ENCODE measurements around the gene CTNNA1. TPM values are rescaled to one million over a fixed set of nuclear protein-coding genes. Genes with fewer than 3 reads are reported as not detected.

The CTNNA1 gene
- total and polyA plus RNA-seq, 2 of the 8 experiments (the other 6 are each of a cell fraction or from before 2014, with no cell fraction given): 115 to 349 TPM

GRCh38 chr5:138778234-138778633 is 25.0 kb downstream of the CTNNA1 start:
- FAIRE-seq (no peak), DNase-seq (ENCODE audit: low read depth in 1 of 2, low spot score in 2 of 2) (no peak)
- H4K5ac ChIP-seq (ENCODE audit: insufficient read length, low read depth, low read length): no peak overlapping the region
- H3K23ac ChIP-seq (ENCODE audit: insufficient read length): no peak overlapping the region
- peaks cover 4 to 33% (median 16%) of the 10 kb centered on the region in 4 experiments; a peak in 7 of 8 replicates for H3K36me3 ChIP-seq (ENCODE audit: control insufficient read depth in 2 of 4, insufficient read depth in 4 of 4, low read length in 3 of 4)
- no peaks in the 10 kb centered on the region for H3K23me2 ChIP-seq (ENCODE audit: low read depth, low read length)
- H2AK5ac ChIP-seq (ENCODE audit: low read depth, low read length): no peak overlapping the region
- no peak overlapping the region for H3K4ac ChIP-seq (replicated peaks; ENCODE audit: insufficient read length, low read depth, low read length)
- H3K9me3 ChIP-seq (ENCODE audit: insufficient read depth in 2 of 2, low read depth in 1 of 2, low read length in 1 of 2): peaks cover 4 to 14% of the 10 kb centered on the region in 2 experiments; a peak in 2 of 4 replicates
- no peak overlapping the region for H2BK5ac ChIP-seq (ENCODE audit: low read depth, low read length)
- H3K4me3 ChIP-seq (ENCODE audit: extremely low read depth in 1 of 4, insufficient read depth in 2 of 4, low read depth in 3 of 4, low read length in 4 of 4): no peak overlapping the region
- ChIA-PET POLR2A (ENCODE audit: partially characterized antibody) (no interaction called here), CTCF (ENCODE audit: partially characterized antibody) (interaction anchor here (1.0 kb wide), 1 partner anchor 12 kb away, joined by 3 read pairs; no protein-coding TSS in a partner anchor)
- 0 out of 2 replicates have a peak, but pooled peaks cover 4% of the 10 kb centered on the region for H3K79me1 ChIP-seq (ENCODE audit: low read depth, low read length)
- no peak overlapping the region for H2BK120ac ChIP-seq (replicated peaks; ENCODE audit: low read depth, low read length)
- H4K8ac ChIP-seq (ENCODE audit: extremely low read depth, insufficient read depth, low read length): no peak overlapping the region
- H2BK20ac ChIP-seq (ENCODE audit: low read length): no peak overlapping the region
- no peak overlapping the region for H3K56ac ChIP-seq (replicated peaks; ENCODE audit: insufficient read length, low read depth, low read length)
- no peak overlapping the region for H2BK15ac ChIP-seq (ENCODE audit: low read length)
- H3K9ac ChIP-seq (replicated peaks in 1 of 4; ENCODE audit: extremely low read depth in 1 of 4, low read depth in 3 of 4, low read length in 3 of 4): no peak overlapping the region
- H3K27ac ChIP-seq (ENCODE audit: low read depth, low read length): no peak overlapping the region
- H2BK12ac ChIP-seq (ENCODE audit: low read depth, low read length): no peak overlapping the region
- no peaks in the 10 kb centered on the region for H3K27me3 ChIP-seq (replicated peaks in 1 of 4; ENCODE audit: control insufficient read depth in 3 of 4, extremely low read depth in 1 of 4, insufficient read depth in 3 of 4, low read length in 3 of 4)
- H3K79me2 ChIP-seq (ENCODE audit: control insufficient read depth in 1 of 2, insufficient read depth in 2 of 2, low read length in 2 of 2): peaks cover 16 to 64% of the 10 kb centered on the region in 2 experiments; a peak in 3 of 4 replicates
- no peak overlapping the region for H3K18ac ChIP-seq (ENCODE audit: extremely low read depth, low read length)
- H4K91ac ChIP-seq (replicated peaks; ENCODE audit: insufficient read length, low read length): no peak overlapping the region
- peaks cover 0 to 3% of the 10 kb centered on the region in 2 experiments for H4K20me1 ChIP-seq (replicated peaks in 1 of 2; ENCODE audit: control insufficient read depth in 1 of 2, insufficient read depth in 2 of 2, low read length in 2 of 2)
- H3K14ac ChIP-seq (ENCODE audit: insufficient read length): no peak overlapping the region
- H2AFZ ChIP-seq (ENCODE audit: low read length): no peak overlapping the region
- WGBS, 2 experiments (ENCODE audit: extremely low coverage in 1 of 2, insufficient coverage in 1 of 2, insufficient read length in 1 of 2, insufficient replicate concordance in 2 of 2, low coverage in 1 of 2, low lambda C conversion rate in 2 of 2, missing lambda C conversion rate in 1 of 2): 91% methylated on average over 11 of the region's 11 CpGs; no CpG with 5 or more reads in 1 of the 2 experiments
- no peak overlapping the region for H3K4me2 ChIP-seq (ENCODE audit: insufficient read depth in 1 of 2, low read depth in 2 of 2, low read length in 2 of 2)
- H3K4me1 ChIP-seq (replicated peaks in 1 of 4; ENCODE audit: control insufficient read depth in 3 of 4, insufficient read depth in 4 of 4, low read length in 3 of 4): no peaks in the 10 kb centered on the region
- TF ChIP-seq, protein P1, sequence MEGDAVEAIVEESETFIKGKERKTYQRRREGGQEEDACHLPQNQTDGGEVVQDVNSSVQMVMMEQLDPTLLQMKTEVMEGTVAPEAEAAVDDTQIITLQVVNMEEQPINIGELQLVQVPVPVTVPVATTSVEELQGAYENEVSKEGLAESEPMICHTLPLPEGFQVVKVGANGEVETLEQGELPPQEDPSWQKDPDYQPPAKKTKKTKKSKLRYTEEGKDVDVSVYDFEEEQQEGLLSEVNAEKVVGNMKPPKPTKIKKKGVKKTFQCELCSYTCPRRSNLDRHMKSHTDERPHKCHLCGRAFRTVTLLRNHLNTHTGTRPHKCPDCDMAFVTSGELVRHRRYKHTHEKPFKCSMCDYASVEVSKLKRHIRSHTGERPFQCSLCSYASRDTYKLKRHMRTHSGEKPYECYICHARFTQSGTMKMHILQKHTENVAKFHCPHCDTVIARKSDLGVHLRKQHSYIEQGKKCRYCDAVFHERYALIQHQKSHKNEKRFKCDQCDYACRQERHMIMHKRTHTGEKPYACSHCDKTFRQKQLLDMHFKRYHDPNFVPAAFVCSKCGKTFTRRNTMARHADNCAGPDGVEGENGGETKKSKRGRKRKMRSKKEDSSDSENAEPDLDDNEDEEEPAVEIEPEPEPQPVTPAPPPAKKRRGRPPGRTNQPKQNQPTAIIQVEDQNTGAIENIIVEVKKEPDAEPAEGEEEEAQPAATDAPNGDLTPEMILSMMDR (IDR thresholded peaks at IDR 0.05; ENCODE audit: control extremely low read depth in 1 of 3, insufficient read depth in 1 of 3, low read depth in 1 of 3, low read length in 3 of 3): no peak
- TF ChIP-seq POLR2AphosphoS5 (IDR thresholded peaks at IDR 0.05; ENCODE audit: low read depth, low read length): no peak
- no peak for TF ChIP-seq PHF8 (conservative IDR thresholded peaks at IDR 0.05; ENCODE audit: low read depth, low read length)
- no peak for TF ChIP-seq USF2 (IDR thresholded peaks at IDR 0.05; ENCODE audit: low read length)
- TF ChIP-seq MAX (IDR thresholded peaks at IDR 0.05): no peak
- no peak for TF ChIP-seq CBX8 (IDR thresholded peaks at IDR 0.05; ENCODE audit: borderline replicate concordance, low read depth, low read length)
- TF ChIP-seq CTBP2 (IDR thresholded peaks at IDR 0.05; ENCODE audit: borderline replicate concordance, insufficient read depth, insufficient read length, low read length): no peak
- no peak for TF ChIP-seq RNF2 (IDR thresholded peaks at IDR 0.05; ENCODE audit: borderline replicate concordance, low read depth, low read length, missing control alignments, poor library complexity, severe bottlenecking)
